WTC11 (cell line): ENCODE results near the gene SLC25A12. TPM values are rescaled to one million over a fixed set of nuclear protein-coding genes. Genes with fewer than 3 reads are reported as not detected.

Experiments used
- ATAC-seq: fragments of 200-7000 bp; cut with Tn5 transposase; 2 replicates; pipeline ENCODE4 v1.10.0; 2021; ENCODE audit warnings: mild to moderate bottlenecking, moderate library complexity
- CTCF ChIA-PET: fragments of 300-600 bp; sonication (Branson Sonifier 250); formaldehyde crosslinking; loops from one replicate; lab custom pipeline; 2021; ENCODE audit warnings: antibody characterized with exemption; lab: Charles Lee
- POLR2A ChIA-PET: fragments of 350-600 bp; sonication (Branson Sonifier 250); formaldehyde crosslinking; loops from one replicate; lab custom pipeline; 2021; ENCODE audit warnings: antibody characterized with exemption; lab: Charles Lee
- DNase-seq: peaks from one replicate; pipeline ENCODE4 v3.0.0; 2021; ENCODE audit warnings: low spot score
- H3K27ac Mint-ChIP-seq: 2 replicates; pipeline ENCODE4 v1.8.0; 2021; ENCODE audit warnings: mixed read lengths
- H3K27me3 Mint-ChIP-seq: 2 replicates; pipeline ENCODE4 v1.8.0; 2021; ENCODE audit warnings: low read depth, mild to moderate bottlenecking, moderate library complexity, mixed read lengths
- H3K36me3 Mint-ChIP-seq: 2 replicates; pipeline ENCODE4 v1.8.0; 2021; ENCODE audit warnings: mixed read lengths
- H3K4me1 Mint-ChIP-seq: 2 replicates; pipeline ENCODE4 v1.8.0; 2022; ENCODE audit warnings: mixed read lengths
- H3K4me3 Mint-ChIP-seq: 2 replicates; pipeline ENCODE4 v1.8.0; 2021; ENCODE audit warnings: mild to moderate bottlenecking, moderate library complexity, mixed read lengths
- H3K9me3 Mint-ChIP-seq: 2 replicates; pipeline ENCODE4 v1.8.0; 2021; ENCODE audit warnings: mixed read lengths
- AR ChIP-seq: fragments of 250-450 bp; sonication (Bioruptor Pico); IDR thresholded peaks from 2 replicates; pipeline ENCODE4 v1.9.0; 2021; ENCODE audit warnings: mild to moderate bottlenecking
- ATF1 ChIP-seq: sonication (generic); formaldehyde crosslinking; IDR thresholded peaks from 2 replicates; pipeline ENCODE4 v1.8.1; 2023; ENCODE audit warnings: mild to moderate bottlenecking, moderate library complexity, missing genetic modification reagents
- CREB1 ChIP-seq: sonication (generic); formaldehyde crosslinking; IDR thresholded peaks from 2 replicates; pipeline ENCODE4 v1.8.0; 2023; ENCODE audit warnings: mild to moderate bottlenecking, missing genetic modification reagents
- ESRRA ChIP-seq: sonication (generic); formaldehyde crosslinking; IDR thresholded peaks from 2 replicates; pipeline ENCODE4 v1.8.1; 2022; ENCODE audit warnings: mild to moderate bottlenecking, missing genetic modification reagents, borderline replicate concordance
- FOXK1 ChIP-seq: sonication (generic); formaldehyde crosslinking; IDR thresholded peaks from 2 replicates; pipeline ENCODE4 v1.8.0; 2022; ENCODE audit warnings: mild to moderate bottlenecking, moderate library complexity, missing genetic modification reagents
- FOXP1 ChIP-seq: sonication (generic); formaldehyde crosslinking; IDR thresholded peaks from 2 replicates; pipeline ENCODE4 v1.8.0; 2022; ENCODE audit warnings: missing genetic modification reagents, mild to moderate bottlenecking, moderate library complexity, borderline replicate concordance
- GABPB1 ChIP-seq: sonication (generic); formaldehyde crosslinking; IDR thresholded peaks from 2 replicates; pipeline ENCODE4 v1.8.1; 2023; ENCODE audit warnings: mild to moderate bottlenecking, missing genetic modification reagents
- HMGA2 ChIP-seq: fragments of 250-450 bp; sonication (Bioruptor Pico); IDR thresholded peaks from 2 replicates; pipeline ENCODE4 v1.4.0; 2021; ENCODE audit warnings: mild to moderate bottlenecking, moderate library complexity
- JAZF1 ChIP-seq: fragments of 250-450 bp; sonication (Bioruptor Pico); IDR thresholded peaks from 2 replicates; pipeline ENCODE4 v1.9.0; 2021; ENCODE audit warnings: moderate library complexity, mild to moderate bottlenecking, inconsistent platforms
- MAX ChIP-seq: sonication (generic); formaldehyde crosslinking; IDR thresholded peaks from 2 replicates; pipeline ENCODE4 v1.8.0; 2022; ENCODE audit warnings: mild to moderate bottlenecking, missing genetic modification reagents
- MYBL2 ChIP-seq: sonication (generic); formaldehyde crosslinking; IDR thresholded peaks from 2 replicates; pipeline ENCODE4 v1.8.1; 2023; ENCODE audit warnings: mild to moderate bottlenecking, moderate library complexity, missing genetic modification reagents
- NFATC4 ChIP-seq: fragments of 250-450 bp; sonication (Bioruptor Pico); IDR thresholded peaks from 2 replicates; pipeline ENCODE4 v1.9.0; 2021; ENCODE audit warnings: mild to moderate bottlenecking
- NFE2L1 ChIP-seq: sonication (generic); formaldehyde crosslinking; IDR thresholded peaks from 2 replicates; pipeline ENCODE4 v1.8.1; 2023; ENCODE audit warnings: missing genetic modification reagents
- NR3C1 ChIP-seq: sonication (generic); formaldehyde crosslinking; conservative IDR thresholded peaks from 2 replicates; pipeline ENCODE4 v1.8.1; 2023; ENCODE audit warnings: low read depth, mild to moderate bottlenecking, missing genetic modification reagents
- PRDM15 ChIP-seq: sonication (generic); formaldehyde crosslinking; IDR thresholded peaks from 2 replicates; pipeline ENCODE4 v1.8.0; 2022; ENCODE audit warnings: missing genetic modification reagents
- ZBTB43 ChIP-seq: sonication (generic); formaldehyde crosslinking; IDR thresholded peaks from 2 replicates; pipeline ENCODE4 v1.8.1; 2023; ENCODE audit warnings: mild to moderate bottlenecking, missing genetic modification reagents
- ZNF317 ChIP-seq: sonication (generic); formaldehyde crosslinking; IDR thresholded peaks from 2 replicates; pipeline ENCODE4 v1.8.1; 2023; ENCODE audit warnings: low read depth, mild to moderate bottlenecking, moderate library complexity, missing genetic modification reagents, borderline replicate concordance
- ZNF396 ChIP-seq: fragments of 250-450 bp; sonication (Bioruptor Pico); IDR thresholded peaks from 2 replicates; pipeline ENCODE4 v1.8.0; 2021; ENCODE audit warnings: mild to moderate bottlenecking, moderate library complexity, borderline replicate concordance
- ZNF416 ChIP-seq: fragments of 250-450 bp; sonication (Bioruptor Pico); IDR thresholded peaks from 2 replicates; pipeline ENCODE4 v1.9.0; 2021; ENCODE audit warnings: mild to moderate bottlenecking, inconsistent platforms
- ZNF532 ChIP-seq: fragments of 250-450 bp; sonication (Bioruptor Pico); IDR thresholded peaks from 2 replicates; pipeline ENCODE4 v1.9.0; 2021; ENCODE audit warnings: mild to moderate bottlenecking, borderline replicate concordance
- ZNF671 ChIP-seq: fragments of 250-450 bp; sonication (Bioruptor Pico); IDR thresholded peaks from 2 replicates; pipeline ENCODE4 v1.8.0; 2021; ENCODE audit warnings: mild to moderate bottlenecking
- total RNA-seq: library from RNA; stranded (reverse); gene quantifications from 3 replicates; pipeline ENCODE4 v1.2.3, GENCODE V29; 2021
- TF ChIP-seq, protein P1 (sequence below): sonication (generic); formaldehyde crosslinking; IDR thresholded peaks from 2 replicates; pipeline ENCODE4 v1.8.1; 2023; ENCODE audit warnings: mild to moderate bottlenecking, missing genetic modification reagents

SLC25A12 gene
- total RNA-seq, 1 experiment from 2014 or later: 9.0 TPM

DNA sequence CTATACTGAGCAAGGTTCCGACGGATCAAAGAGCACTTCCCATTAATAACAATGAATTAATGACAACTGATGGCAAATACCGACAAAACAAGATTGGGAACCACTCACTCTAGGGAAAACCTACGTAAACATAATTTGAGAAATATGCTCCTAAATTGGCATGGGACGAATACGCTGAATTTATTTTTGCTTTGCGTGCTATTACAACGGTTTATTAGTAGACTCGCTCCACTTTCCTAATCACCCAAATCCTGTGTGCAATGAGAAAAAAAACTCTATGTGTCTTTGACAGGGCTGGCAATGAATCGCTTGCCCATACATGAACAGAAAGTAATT lies 536 bp upstream of the SLC25A12 start:
- Mint-ChIP-seq H3K27me3 (no peaks in the 10 kb centered on the region), H3K4me3 (peak overlapping the region; percentile 93)
- POLR2A ChIA-PET: interaction anchor here (1.5 to 2.3 kb wide), 2 partner anchors 11 to 27 kb away, joined by 7 to 8 read pairs; partner anchors contain the start of gene HAT1
- no peak for DNase-seq
- no peak for ATAC-seq
- TF ChIP-seq AR (CRISPR knock-in tag) (no peak), GABPB1 (CRISPR knock-in tag) (no peak), FOXK1 (no peak), HMGA2 (no peak), ZNF416 (no peak), ATF1 (CRISPR knock-in tag) (no peak), ZBTB43 (no peak), ESRRA (CRISPR knock-in tag) (no peak), NFE2L1 (CRISPR knock-in tag) (no peak), ZNF396 (CRISPR knock-in tag) (no peak), MAX (CRISPR knock-in tag) (no peak), MYBL2 (CRISPR knock-in tag) (no peak), NR3C1 (no peak), JAZF1 (CRISPR knock-in tag) (no peak), NFATC4 (CRISPR knock-in tag) (no peak)
- TF ChIP-seq, protein P1, sequence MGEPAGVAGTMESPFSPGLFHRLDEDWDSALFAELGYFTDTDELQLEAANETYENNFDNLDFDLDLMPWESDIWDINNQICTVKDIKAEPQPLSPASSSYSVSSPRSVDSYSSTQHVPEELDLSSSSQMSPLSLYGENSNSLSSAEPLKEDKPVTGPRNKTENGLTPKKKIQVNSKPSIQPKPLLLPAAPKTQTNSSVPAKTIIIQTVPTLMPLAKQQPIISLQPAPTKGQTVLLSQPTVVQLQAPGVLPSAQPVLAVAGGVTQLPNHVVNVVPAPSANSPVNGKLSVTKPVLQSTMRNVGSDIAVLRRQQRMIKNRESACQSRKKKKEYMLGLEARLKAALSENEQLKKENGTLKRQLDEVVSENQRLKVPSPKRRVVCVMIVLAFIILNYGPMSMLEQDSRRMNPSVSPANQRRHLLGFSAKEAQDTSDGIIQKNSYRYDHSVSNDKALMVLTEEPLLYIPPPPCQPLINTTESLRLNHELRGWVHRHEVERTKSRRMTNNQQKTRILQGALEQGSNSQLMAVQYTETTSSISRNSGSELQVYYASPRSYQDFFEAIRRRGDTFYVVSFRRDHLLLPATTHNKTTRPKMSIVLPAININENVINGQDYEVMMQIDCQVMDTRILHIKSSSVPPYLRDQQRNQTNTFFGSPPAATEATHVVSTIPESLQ: no peak
- TF ChIP-seq, all 79 proteins: peak for 0
- CTCF ChIA-PET: interaction anchor here (0.9 to 1.3 kb wide), 3 partner anchors 28 to 233 kb away, joined by 3 read pairs; partner anchors contain the start of gene HAT1
- peaks cover 12% of the 10 kb centered on the region; the same call in 1 of the 2 replicates for H3K9me3 Mint-ChIP-seq
- H3K27ac Mint-ChIP-seq: no peak overlapping the region; the same call in 1 of the 2 replicates
- peaks cover 14% of the 10 kb centered on the region for H3K4me1 Mint-ChIP-seq
- peaks cover 8% of the 10 kb centered on the region; the same call in 1 of the 2 replicates for H3K36me3 Mint-ChIP-seq

GRCh38 chr2:171893196-171893823 lies 734 bp downstream of the SLC25A12 start:
- Mint-ChIP-seq H3K9me3 (peaks cover 8% of the 10 kb centered on the region; the same call in 1 of the 2 replicates), H3K27me3 (no peaks in the 10 kb centered on the region), H3K36me3 (peaks cover 2% of the 10 kb centered on the region; the same call in 1 of the 2 replicates), H3K4me1 (peaks cover 14% of the 10 kb centered on the region), H3K4me3 (peak overlapping the region; percentile 93), H3K27ac (peak overlapping the region; percentile 79)
- POLR2A ChIA-PET: interaction anchor here (1.5 kb wide), 1 partner anchor 10 kb away, joined by 7 read pairs; no protein-coding TSS in a partner anchor
- no peak for DNase-seq
- no peak for ATAC-seq
- CTCF ChIA-PET: interaction anchor here (1.3 kb wide), 2 partner anchors 29 to 234 kb away, joined by 3 read pairs; partner anchors contain the start of gene HAT1
- no peak for TF ChIP-seq ZNF671 (CRISPR knock-in tag)
- no peak for TF ChIP-seq ZNF317
- TF ChIP-seq PRDM15 (CRISPR knock-in tag): no peak
- no peak for TF ChIP-seq ZNF396 (CRISPR knock-in tag)
- no peak for TF ChIP-seq FOXP1 (CRISPR knock-in tag)
- TF ChIP-seq CREB1 (CRISPR knock-in tag): no peak
- TF ChIP-seq ZNF532: no peak
